Measurements from ENCODE around the gene GPATCH2.

GPATCH2 gene

DNA sequence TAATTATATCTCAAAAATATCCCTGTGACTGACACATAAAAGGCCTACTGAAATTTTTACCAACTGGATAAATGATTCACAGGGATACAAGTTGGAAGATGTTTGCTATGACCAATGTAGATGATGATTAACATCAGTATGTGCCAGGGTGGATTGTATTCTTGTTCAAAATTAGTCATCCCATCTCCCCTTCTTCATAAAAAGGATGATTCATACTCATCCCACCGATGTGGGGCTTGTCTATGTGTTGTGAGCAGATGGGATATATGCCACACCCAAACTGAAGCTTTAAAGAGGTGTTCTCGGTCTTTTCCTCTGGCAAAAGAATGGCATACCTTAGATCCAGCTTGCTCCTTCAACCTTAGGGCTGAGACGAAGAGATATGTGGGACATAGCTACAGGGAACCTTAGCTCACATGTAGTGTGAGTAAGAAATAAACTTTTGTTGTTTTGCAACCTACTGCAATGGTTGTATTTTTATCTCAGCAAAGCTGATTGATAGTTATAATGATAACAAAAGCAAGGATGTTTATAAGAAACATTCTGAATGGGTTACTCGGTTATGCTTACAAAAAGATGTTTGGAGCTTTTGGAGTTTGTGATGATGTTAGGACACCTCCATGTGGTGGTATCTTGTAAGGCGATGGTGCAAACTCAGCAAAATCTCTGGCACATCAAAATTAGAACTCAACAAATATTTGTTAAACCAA is 29.6 kb upstream of the GPATCH2 start:
- H3K4me3 ChIP-seq (ENCODE audit: low read depth, low read length): no peak overlapping the region
- no peak for DNase-seq (ENCODE audit: low read depth, low spot score)
- POLR2A ChIA-PET: interaction anchor here (0.7 kb wide), 1 partner anchor 254 kb away, joined by 3 read pairs; no protein-coding TSS in a partner anchor
- CTCF ChIA-PET: interaction anchor here (0.6 to 1.7 kb wide), 9 partner anchors 9 to 1093 kb away, joined by 3 to 6 read pairs (median 3); no protein-coding TSS in a partner anchor
- TF ChIP-seq, protein P1, sequence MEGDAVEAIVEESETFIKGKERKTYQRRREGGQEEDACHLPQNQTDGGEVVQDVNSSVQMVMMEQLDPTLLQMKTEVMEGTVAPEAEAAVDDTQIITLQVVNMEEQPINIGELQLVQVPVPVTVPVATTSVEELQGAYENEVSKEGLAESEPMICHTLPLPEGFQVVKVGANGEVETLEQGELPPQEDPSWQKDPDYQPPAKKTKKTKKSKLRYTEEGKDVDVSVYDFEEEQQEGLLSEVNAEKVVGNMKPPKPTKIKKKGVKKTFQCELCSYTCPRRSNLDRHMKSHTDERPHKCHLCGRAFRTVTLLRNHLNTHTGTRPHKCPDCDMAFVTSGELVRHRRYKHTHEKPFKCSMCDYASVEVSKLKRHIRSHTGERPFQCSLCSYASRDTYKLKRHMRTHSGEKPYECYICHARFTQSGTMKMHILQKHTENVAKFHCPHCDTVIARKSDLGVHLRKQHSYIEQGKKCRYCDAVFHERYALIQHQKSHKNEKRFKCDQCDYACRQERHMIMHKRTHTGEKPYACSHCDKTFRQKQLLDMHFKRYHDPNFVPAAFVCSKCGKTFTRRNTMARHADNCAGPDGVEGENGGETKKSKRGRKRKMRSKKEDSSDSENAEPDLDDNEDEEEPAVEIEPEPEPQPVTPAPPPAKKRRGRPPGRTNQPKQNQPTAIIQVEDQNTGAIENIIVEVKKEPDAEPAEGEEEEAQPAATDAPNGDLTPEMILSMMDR (IDR thresholded peaks at IDR 0.05; ENCODE audit: insufficient read depth, low read length, missing control alignments): peak; percentile 44

DNA sequence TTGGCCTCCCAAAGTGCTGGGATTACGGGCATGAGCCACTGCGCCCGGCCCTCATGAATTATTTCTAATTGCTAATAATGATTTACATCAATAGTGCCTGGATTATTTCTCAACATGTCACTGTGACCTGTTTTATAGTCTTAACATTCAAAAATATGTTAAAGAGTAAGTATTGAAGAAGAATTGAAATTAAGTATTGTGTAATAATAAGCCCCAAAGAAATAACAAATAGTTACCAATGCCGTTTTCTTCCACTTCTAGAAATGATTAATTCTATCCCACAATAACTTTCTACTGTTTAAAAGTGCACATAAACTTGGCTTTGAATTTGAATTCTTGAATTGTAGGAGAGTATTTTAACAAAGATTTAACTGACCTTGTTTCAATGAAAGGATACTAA is 19.8 kb upstream of the GPATCH2 start:
- TF ChIP-seq, protein P1 (IDR thresholded peaks at IDR 0.05; ENCODE audit: insufficient read depth, low read length, missing control alignments): no peak
- DNase-seq (ENCODE audit: low read depth, low spot score): no peak
- ChIA-PET CTCF (no interaction called here), POLR2A (no interaction called here)
- no peak overlapping the region for H3K4me3 ChIP-seq (ENCODE audit: low read depth, low read length)

DNA sequence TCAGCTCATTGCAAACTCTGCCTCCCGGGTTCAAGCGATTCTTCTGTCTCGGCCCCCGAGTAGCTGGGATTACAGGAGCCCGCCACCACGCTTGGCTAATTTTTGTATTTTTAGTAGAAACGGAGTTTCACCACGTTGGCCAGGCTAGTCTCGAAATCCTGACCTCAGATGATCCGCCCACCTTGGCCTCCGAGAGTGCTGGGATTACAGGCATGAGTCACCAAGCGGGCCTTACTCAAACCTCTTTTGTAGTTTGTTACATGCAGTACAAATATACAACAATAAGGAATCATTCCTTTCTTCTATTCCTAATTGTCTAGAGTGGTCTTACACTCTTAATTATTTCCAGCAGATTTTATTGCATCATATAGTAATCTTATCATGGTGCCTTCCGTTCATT is 16.9 kb upstream of the GPATCH2 start:
- H3K4me3 ChIP-seq (ENCODE audit: low read depth, low read length): no peak overlapping the region
- no peak for DNase-seq (ENCODE audit: low read depth, low spot score)
- ChIA-PET CTCF (no interaction called here), POLR2A (no interaction called here)
- TF ChIP-seq, protein P1 (IDR thresholded peaks at IDR 0.05; ENCODE audit: insufficient read depth, low read length, missing control alignments): no peak

DNA sequence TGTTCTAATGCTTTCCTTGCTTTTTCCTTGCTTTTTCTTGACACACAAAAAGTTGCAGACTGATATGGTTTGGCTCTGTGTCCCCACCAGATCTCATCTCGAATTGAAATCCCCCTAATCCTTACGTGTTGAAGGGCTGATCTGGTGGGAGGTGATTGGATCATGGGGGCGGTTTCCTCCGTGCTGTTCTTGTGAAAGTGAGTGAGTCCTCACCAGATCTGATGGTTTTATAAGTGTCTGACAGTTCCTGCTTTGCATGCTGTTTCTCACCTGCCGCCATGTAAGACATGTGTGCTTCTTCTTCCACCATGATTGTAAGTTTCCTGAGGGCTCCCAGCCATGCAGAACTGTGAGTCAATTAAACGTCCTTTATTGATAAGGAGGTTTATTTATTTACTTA is 11.6 kb upstream of the GPATCH2 start:
- TF ChIP-seq, protein P1 (IDR thresholded peaks at IDR 0.05; ENCODE audit: insufficient read depth, low read length, missing control alignments): no peak
- H3K4me3 ChIP-seq (ENCODE audit: low read depth, low read length): no peak overlapping the region
- POLR2A ChIA-PET: no interaction called here
- CTCF ChIA-PET: no interaction called here
- no peak for DNase-seq (ENCODE audit: low read depth, low spot score)

DNA sequence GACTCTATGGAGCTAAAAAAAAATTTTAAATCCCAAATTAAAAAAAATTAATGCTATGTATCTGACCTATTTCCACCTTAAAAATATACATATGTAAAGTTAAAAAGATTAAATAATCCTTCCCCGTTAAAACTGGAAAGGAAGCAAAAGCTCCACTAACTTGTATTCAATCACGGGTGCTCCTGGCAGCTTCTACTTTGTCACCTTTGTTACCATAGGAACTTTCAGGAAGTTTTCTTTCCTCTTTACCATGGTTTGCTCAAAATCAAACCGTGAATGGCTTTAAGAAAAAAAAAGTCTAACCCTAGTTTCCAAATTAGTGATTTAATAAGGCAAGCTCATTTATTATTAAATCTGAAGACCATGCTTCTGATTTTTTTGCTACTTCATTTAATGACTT is 3.5 kb downstream of the GPATCH2 start:
- POLR2A ChIA-PET: no interaction called here
- no peak overlapping the region for H3K4me3 ChIP-seq (ENCODE audit: low read depth, low read length)
- TF ChIP-seq, protein P1 (IDR thresholded peaks at IDR 0.05; ENCODE audit: insufficient read depth, low read length, missing control alignments): no peak
- CTCF ChIA-PET: interaction anchor here (1.1 kb wide), 1 partner anchor 9 kb away, joined by 3 read pairs; no protein-coding TSS in a partner anchor
- DNase-seq (ENCODE audit: low read depth, low spot score): no peak

DNA sequence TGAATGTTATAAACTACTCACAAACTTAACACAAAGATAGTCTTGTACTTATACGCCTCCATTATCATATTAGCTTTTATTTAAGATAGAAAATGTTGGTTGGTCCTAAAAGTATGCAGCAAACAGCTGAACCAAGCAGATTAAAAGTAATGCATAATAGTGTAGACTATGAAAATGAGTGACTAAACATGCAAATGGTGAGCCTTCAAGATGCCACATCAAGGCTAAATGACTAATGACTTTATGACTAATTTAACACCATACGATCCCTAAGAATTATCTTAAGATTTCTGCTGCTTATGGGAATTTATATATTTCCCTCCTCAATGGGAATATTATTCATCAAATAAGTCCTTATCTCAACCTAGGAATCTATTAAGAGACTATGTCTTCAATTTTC is 4.6 kb downstream of the GPATCH2 start:
- DNase-seq (ENCODE audit: low read depth, low spot score): no peak
- TF ChIP-seq, protein P1 (IDR thresholded peaks at IDR 0.05; ENCODE audit: insufficient read depth, low read length, missing control alignments): no peak
- CTCF ChIA-PET: no interaction called here
- no peak overlapping the region for H3K4me3 ChIP-seq (ENCODE audit: low read depth, low read length)
- POLR2A ChIA-PET: no interaction called here

Measured in AG04449 (cell line).